Effector memory CD4-positive, alpha-beta T cell (primary cell): ENCODE results near the gene RASD2.

Experiments used
- DNase-seq, 3 donors: peaks; one replicate each; pipeline ENCODE4 v3.0.0-alpha.2; 2020
- H3K27ac ChIP-seq: 2 replicates; pipeline ENCODE4 v1.7.0; 2013; ENCODE audit warnings: mild to moderate bottlenecking, low read length, moderate library complexity; ENCODE audit not compliant: insufficient read depth, poor library complexity, severe bottlenecking
- H3K27me3 ChIP-seq: replicated peaks from 2 replicates; pipeline ENCODE4 v1.7.0; 2013; ENCODE audit warnings: mild to moderate bottlenecking, low read length; ENCODE audit not compliant: insufficient read depth, control insufficient read depth, poor library complexity, severe bottlenecking
- H3K36me3 ChIP-seq: 2 replicates; pipeline ENCODE4 v1.7.0; 2013; ENCODE audit warnings: mild to moderate bottlenecking, low read length, moderate library complexity; ENCODE audit not compliant: control insufficient read depth, insufficient read depth
- H3K4me1 ChIP-seq: 2 replicates; pipeline ENCODE4 v1.7.0; 2013; ENCODE audit warnings: low read length, mild to moderate bottlenecking; ENCODE audit not compliant: control insufficient read depth, insufficient read depth, poor library complexity, severe bottlenecking
- H3K4me3 ChIP-seq: 2 replicates; pipeline ENCODE4 v1.7.0; 2013; ENCODE audit warnings: low read length, low read depth, mild to moderate bottlenecking; ENCODE audit not compliant: insufficient read depth, poor library complexity, severe bottlenecking
- H3K9me3 ChIP-seq: 2 replicates; pipeline ENCODE4 v1.7.0; 2013; ENCODE audit warnings: mild to moderate bottlenecking, low read length, moderate library complexity; ENCODE audit not compliant: control insufficient read depth

The RASD2 gene

GRCh38 chr22:35539910-35540594 lies 579 bp upstream of the RASD2 start:
- peak overlapping the region; percentile 48 for H3K4me3 ChIP-seq
- H3K27ac ChIP-seq = no peak overlapping the region
- no peaks in the 10 kb centered on the region for H3K9me3 ChIP-seq
- DNase-seq = peak; percentile 36 to 43 (median 41)
- peaks cover 19% of the 10 kb centered on the region for H3K27me3 ChIP-seq
- no peaks in the 10 kb centered on the region for H3K36me3 ChIP-seq
- H3K4me1 ChIP-seq = peaks cover 14% of the 10 kb centered on the region

GRCh38 chr22:35541254-35541748 lies 670 bp downstream of the RASD2 start:
- peak overlapping the region; percentile 48 for H3K4me3 ChIP-seq
- DNase-seq = no peak
- no peak overlapping the region for H3K27ac ChIP-seq
- H3K27me3 ChIP-seq = peaks cover 19% of the 10 kb centered on the region
- H3K9me3 ChIP-seq = no peaks in the 10 kb centered on the region
- H3K36me3 ChIP-seq = no peaks in the 10 kb centered on the region
- H3K4me1 ChIP-seq = peaks cover 14% of the 10 kb centered on the region

- H3K27me3 ChIP-seq = peaks cover 19% of the 10 kb centered on the region
- H3K9me3 ChIP-seq = no peaks in the 10 kb centered on the region
- H3K4me3 ChIP-seq = no peak overlapping the region
- peaks cover 14% of the 10 kb centered on the region for H3K4me1 ChIP-seq
- DNase-seq = no peak
- no peaks in the 10 kb centered on the region for H3K36me3 ChIP-seq
- no peak overlapping the region for H3K27ac ChIP-seq
These were observed 1.7 kb downstream of the RASD2 start for GRCh38 chr22:35542157-35542938.

GRCh38 chr22:35542939-35543516 lies 2.4 kb downstream of the RASD2 start:
- Histone ChIP-seq H3K4me3 (no peak overlapping the region), H3K9me3 (no peaks in the 10 kb centered on the region), H3K36me3 (no peaks in the 10 kb centered on the region), H3K27me3 (peaks cover 19% of the 10 kb centered on the region), H3K27ac (no peak overlapping the region), H3K4me1 (peaks cover 14% of the 10 kb centered on the region)
- DNase-seq = no peak

- Histone ChIP-seq H3K4me3 (no peak overlapping the region), H3K27ac (no peak overlapping the region), H3K27me3 (peaks cover 19% of the 10 kb centered on the region), H3K4me1 (peaks cover 14% of the 10 kb centered on the region), H3K36me3 (no peaks in the 10 kb centered on the region), H3K9me3 (no peaks in the 10 kb centered on the region)
- DNase-seq = no peak
These were observed 3.1 kb downstream of the RASD2 start for GRCh38 chr22:35543702-35544101.

- Histone ChIP-seq H3K9me3 (no peaks in the 10 kb centered on the region), H3K4me1 (peaks cover 14% of the 10 kb centered on the region), H3K36me3 (no peaks in the 10 kb centered on the region), H3K27me3 (peaks cover 19% of the 10 kb centered on the region), H3K4me3 (no peak overlapping the region), H3K27ac (no peak overlapping the region)
- DNase-seq = no peak
These were observed 3.6 kb downstream of the RASD2 start for GRCh38 chr22:35544189-35544588.

GRCh38 chr22:35544827-35545226 lies 4.2 kb downstream of the RASD2 start:
- DNase-seq = no peak
- Histone ChIP-seq H3K9me3 (no peaks in the 10 kb centered on the region), H3K4me1 (peaks cover 11% of the 10 kb centered on the region), H3K27me3 (peaks cover 19% of the 10 kb centered on the region), H3K36me3 (no peaks in the 10 kb centered on the region), H3K27ac (no peak overlapping the region), H3K4me3 (no peak overlapping the region)

GRCh38 chr22:35546886-35547285 lies 6.3 kb downstream of the RASD2 start:
- no peak overlapping the region for H3K4me3 ChIP-seq
- H3K27ac ChIP-seq = no peak overlapping the region
- H3K4me1 ChIP-seq = no peaks in the 10 kb centered on the region
- no peak for DNase-seq
- no peaks in the 10 kb centered on the region for H3K36me3 ChIP-seq
- H3K27me3 ChIP-seq = peaks cover 8% of the 10 kb centered on the region
- no peaks in the 10 kb centered on the region for H3K9me3 ChIP-seq

GRCh38 chr22:35547987-35548721 lies 7.5 kb downstream of the RASD2 start:
- H3K4me1 ChIP-seq = peaks cover 7% of the 10 kb centered on the region
- no peak overlapping the region for H3K27ac ChIP-seq
- H3K4me3 ChIP-seq = no peak overlapping the region
- H3K9me3 ChIP-seq = no peaks in the 10 kb centered on the region
- peaks cover 4% of the 10 kb centered on the region for H3K27me3 ChIP-seq
- DNase-seq = no peak
- H3K36me3 ChIP-seq = no peaks in the 10 kb centered on the region
